Hepatocyte (in vitro differentiated cells): ENCODE data around the gene IZUMO3.

Experiments
- CTCF ChIP-seq: fragments of 200-600 bp; sonication (generic); IDR thresholded peaks from 2 replicates; pipeline ENCODE4 v1.5.1; 2016; ENCODE audit warnings: antibody characterized with exemption, mild to moderate bottlenecking; ENCODE audit not compliant: poor library complexity
- EZH2 ChIP-seq: fragments of 200-600 bp; sonication (generic); IDR thresholded peaks from 2 replicates; pipeline ENCODE4 v1.6.1; 2016; ENCODE audit warnings: antibody characterized with exemption, mild to moderate bottlenecking, borderline replicate concordance

- TF ChIP-seq CTCF (no peak), EZH2 (no peak)
Measured at GRCh38 chr9:24553183-24553552, 7.5 kb upstream of the IZUMO3 start.
